Smooth muscle cell (in vitro differentiated cells): ENCODE results near the gene TAL1. TPM values are rescaled to one million over a fixed set of nuclear protein-coding genes. Genes with fewer than 3 reads are reported as not detected.

Experiments
- DNase-seq: peaks from one replicate; lab custom pipeline; 2025; ENCODE audit not compliant: unreplicated experiment; lab: John Stamatoyannopoulos, UW
- H2AFZ ChIP-seq: fragments of 200-600 bp; sonication (generic); 2 replicates; pipeline ENCODE4 v1.6.0; 2016; ENCODE audit warnings: antibody characterized with exemption, low read depth, mild to moderate bottlenecking
- H3F3A ChIP-seq: fragments of 200-600 bp; sonication (generic); 2 replicates; pipeline ENCODE4 v1.6.0; 2017; ENCODE audit warnings: antibody characterized with exemption, low read depth
- H3K27ac ChIP-seq: fragments of 200-600 bp; sonication (generic); 2 replicates; pipeline ENCODE4 v1.5.1; 2016; ENCODE audit warnings: low read depth, mild to moderate bottlenecking
- H3K27me3 ChIP-seq: fragments of 200-600 bp; sonication (generic); 2 replicates; pipeline ENCODE4 v1.6.1; 2016; ENCODE audit warnings: low read depth, mild to moderate bottlenecking
- H3K36me3 ChIP-seq: fragments of 200-600 bp; sonication (generic); 2 replicates; pipeline ENCODE4 v1.5.1; 2016; ENCODE audit warnings: low read depth
- H3K4me1 ChIP-seq: fragments of 200-600 bp; sonication (generic); 2 replicates; pipeline ENCODE4 v1.5.1; 2016; ENCODE audit warnings: low read depth
- H3K4me2 ChIP-seq: fragments of 200-600 bp; sonication (generic); 2 replicates; pipeline ENCODE4 v1.6.0; 2016; ENCODE audit warnings: mild to moderate bottlenecking
- H3K4me3 ChIP-seq: fragments of 200-600 bp; sonication (generic); 2 replicates; pipeline ENCODE4 v1.5.1; 2016; ENCODE audit warnings: mild to moderate bottlenecking
- H3K79me2 ChIP-seq: fragments of 200-600 bp; sonication (generic); 2 replicates; pipeline ENCODE4 v1.6.0; 2016; ENCODE audit warnings: low read depth, mild to moderate bottlenecking
- H3K9ac ChIP-seq: fragments of 200-600 bp; sonication (generic); 2 replicates; pipeline ENCODE4 v1.6.0; 2016; ENCODE audit warnings: low read depth
- H3K9me3 ChIP-seq: fragments of 200-600 bp; sonication (generic); replicated peaks from 2 replicates; pipeline ENCODE4 v1.5.1; 2016; ENCODE audit warnings: low read depth
- H4K20me1 ChIP-seq: fragments of 200-600 bp; sonication (generic); 2 replicates; pipeline ENCODE4 v1.6.0; 2016; ENCODE audit warnings: low read depth
- CTCF ChIP-seq: fragments of 200-600 bp; sonication (generic); IDR thresholded peaks from 2 replicates; pipeline ENCODE4 v1.5.1; 2017; ENCODE audit warnings: borderline replicate concordance, mild to moderate bottlenecking, antibody characterized with exemption; ENCODE audit not compliant: insufficient read depth, poor library complexity, severe bottlenecking
- WGBS: methylation state at CpG from one replicate; pipeline ENCODE4 v1.1.7; 2016; ENCODE audit warnings: low lambda C conversion rate; 5-methylcytosine and 5-hydroxymethylcytosine counted together
- polyA plus RNA-seq: library from polyadenylated mRNA; unstranded; fragments of >200 nt; fragmentation: Nextera tagmentation; extraction: Ambion mirVana; gene quantifications from 2 replicates; pipeline ENCODE4 v1.2.1, GENCODE V29; 2016
- total RNA-seq: library from RNA; depleted of rRNA; stranded (reverse); fragments of >200 nt; gene quantifications from 2 replicates; pipeline ENCODE4 v1.2.3, GENCODE V29; 2014

The TAL1 gene
- total and polyA plus RNA-seq, 2 experiments from 2014 or later, result not detected

GRCh38 chr1:47223921-47224675, 7.9 kb downstream of the TAL1 start:
- Histone ChIP-seq H3K79me2 (no peaks in the 10 kb centered on the region), H3K9ac (no peak overlapping the region), H3K27ac (no peak overlapping the region), H3F3A (no peaks in the 10 kb centered on the region), H4K20me1 (no peaks in the 10 kb centered on the region), H3K4me1 (peaks cover 5% of the 10 kb centered on the region), H3K9me3 (no peaks in the 10 kb centered on the region), H3K36me3 (no peaks in the 10 kb centered on the region), H3K4me3 (no peak overlapping the region), H2AFZ (no peak overlapping the region), H3K27me3 (peaks cover 95% of the 10 kb centered on the region), H3K4me2 (no peak overlapping the region)
- TF ChIP-seq CTCF, result no peak
- WGBS, result 12% methylated on average over 9 of the region's 9 CpGs
- no peak for DNase-seq

- Histone ChIP-seq H3F3A (no peaks in the 10 kb centered on the region), H3K27ac (no peak overlapping the region), H4K20me1 (no peaks in the 10 kb centered on the region), H3K4me2 (no peak overlapping the region), H2AFZ (no peak overlapping the region), H3K4me3 (no peak overlapping the region), H3K9ac (no peak overlapping the region), H3K36me3 (no peaks in the 10 kb centered on the region), H3K27me3 (peaks cover 95% of the 10 kb centered on the region), H3K9me3 (no peaks in the 10 kb centered on the region), H3K4me1 (peaks cover 5% of the 10 kb centered on the region), H3K79me2 (no peaks in the 10 kb centered on the region)
- 39% methylated on average over 10 of the region's 10 CpGs for WGBS
- TF ChIP-seq CTCF, result no peak
- no peak for DNase-seq
These were observed 8.7 kb downstream of the TAL1 start for GRCh38 chr1:47223174-47223920.

DNA sequence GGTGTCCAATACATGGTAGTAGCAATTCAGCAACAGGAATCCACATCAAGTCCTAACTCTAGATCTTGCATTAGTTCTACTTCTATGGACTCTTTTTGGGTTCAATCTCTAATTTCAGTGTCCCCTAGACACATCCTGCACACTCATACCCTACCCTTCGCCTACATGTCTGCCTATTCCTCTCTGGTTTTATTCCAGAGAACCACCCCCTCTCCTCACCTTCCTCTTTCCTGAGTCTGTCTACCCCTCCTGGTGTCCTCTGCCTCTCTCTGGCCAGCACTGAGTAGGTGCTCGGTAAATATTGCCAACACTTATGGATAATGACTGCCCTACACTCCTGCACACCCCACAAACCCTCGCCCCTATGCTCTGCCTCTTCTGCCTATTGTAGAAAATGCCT, 9.5 kb downstream of the TAL1 start:
- H4K20me1 ChIP-seq, result no peaks in the 10 kb centered on the region
- no peak overlapping the region for H3K4me2 ChIP-seq
- no peak overlapping the region for H3K27ac ChIP-seq
- no peaks in the 10 kb centered on the region for H3K9me3 ChIP-seq
- no peaks in the 10 kb centered on the region for H3F3A ChIP-seq
- H3K36me3 ChIP-seq, result no peaks in the 10 kb centered on the region
- H2AFZ ChIP-seq, result no peak overlapping the region
- no peaks in the 10 kb centered on the region for H3K79me2 ChIP-seq
- H3K9ac ChIP-seq, result no peak overlapping the region
- WGBS, result 86% methylated on average over 3 of the region's 3 CpGs
- no peak overlapping the region for H3K4me3 ChIP-seq
- no peak for DNase-seq
- H3K4me1 ChIP-seq, result peaks cover 5% of the 10 kb centered on the region
- no peak for TF ChIP-seq CTCF
- H3K27me3 ChIP-seq, result peaks cover 93% of the 10 kb centered on the region
